H9 (cell line): ENCODE measurements around the gene LMBR1. TPM values are rescaled to one million over a fixed set of nuclear protein-coding genes. Genes with fewer than 3 reads are reported as not detected.

ENCODE experiments used
- DNase-seq: peaks from one replicate; pipeline ENCODE4 v3.0.0-alpha.2; 2017
- H2AFZ ChIP-seq: one replicate; pipeline ENCODE4 v1.6.1; 2013; ENCODE audit warnings: mild to moderate bottlenecking, low read length, control low read depth, moderate library complexity
- H2AK5ac ChIP-seq: 2 replicates; pipeline ENCODE4 v1.6.1; 2013; ENCODE audit warnings: low read length, control low read depth, mixed read lengths; ENCODE audit not compliant: insufficient read length
- H2BK120ac ChIP-seq: one replicate; pipeline ENCODE4 v1.6.1; 2013; ENCODE audit warnings: low read depth, mild to moderate bottlenecking, low read length, control low read depth, inconsistent platforms; ENCODE audit not compliant: poor library complexity, severe bottlenecking
- H2BK12ac ChIP-seq: 2 replicates; pipeline ENCODE4 v1.6.1; 2013; ENCODE audit warnings: low read length, control low read depth, mixed read lengths, low read depth; ENCODE audit not compliant: insufficient read length
- H2BK15ac ChIP-seq: 2 replicates; pipeline ENCODE4 v1.6.1; 2013; ENCODE audit warnings: low read depth, low read length, control low read depth
- H2BK20ac ChIP-seq: one replicate; pipeline ENCODE4 v1.6.1; 2013; ENCODE audit warnings: low read depth, mild to moderate bottlenecking, low read length, control low read depth, inconsistent platforms; ENCODE audit not compliant: poor library complexity, severe bottlenecking
- H2BK5ac ChIP-seq: 2 replicates; pipeline ENCODE4 v1.6.1; 2013; ENCODE audit warnings: low read length, control low read depth, mixed read lengths; ENCODE audit not compliant: insufficient read length
- H3K14ac ChIP-seq: 2 replicates; pipeline ENCODE4 v1.6.1; 2013; ENCODE audit warnings: low read length, control low read depth; ENCODE audit not compliant: insufficient read depth
- H3K18ac ChIP-seq: 2 replicates; pipeline ENCODE4 v1.6.1; 2013; ENCODE audit warnings: low read depth, mild to moderate bottlenecking, mixed read lengths, low read length, control low read depth; ENCODE audit not compliant: insufficient read length
- H3K23ac ChIP-seq: 2 replicates; pipeline ENCODE4 v1.6.1; 2013; ENCODE audit warnings: low read length, control low read depth, mixed read lengths, low read depth; ENCODE audit not compliant: insufficient read length
- H3K23me2 ChIP-seq: 2 replicates; pipeline ENCODE4 v1.6.1; 2013; ENCODE audit warnings: low read depth, mild to moderate bottlenecking, mixed read lengths, low read length, control low read depth; ENCODE audit not compliant: insufficient read length, poor library complexity, severe bottlenecking
- H3K27ac ChIP-seq: 2 replicates; pipeline ENCODE4 v1.5.1; 2013; ENCODE audit warnings: low read length, control low read depth, mixed read lengths, low read depth; ENCODE audit not compliant: insufficient read length
- H3K27me3 ChIP-seq: 2 replicates; pipeline ENCODE4 v1.6.1; 2013; ENCODE audit warnings: low read length, control low read depth, inconsistent platforms; ENCODE audit not compliant: insufficient read depth
- H3K4ac ChIP-seq: 2 replicates; pipeline ENCODE4 v1.6.1; 2013; ENCODE audit warnings: low read depth, mild to moderate bottlenecking, control low read depth, inconsistent platforms, low read length, moderate library complexity
- H3K4me1 ChIP-seq: 2 replicates; pipeline ENCODE4 v1.6.1; 2013; ENCODE audit warnings: low read length, control low read depth, inconsistent platforms; ENCODE audit not compliant: insufficient read depth
- H3K4me2 ChIP-seq: 2 replicates; pipeline ENCODE4 v1.6.1; 2013; ENCODE audit warnings: low read length, control low read depth, mixed read lengths; ENCODE audit not compliant: insufficient read length, insufficient read depth
- H3K56ac ChIP-seq: 2 replicates; pipeline ENCODE4 v1.6.1; 2013; ENCODE audit warnings: low read depth, mild to moderate bottlenecking, mixed read lengths, low read length, control low read depth; ENCODE audit not compliant: insufficient read length
- H3K79me1 ChIP-seq: 2 replicates; pipeline ENCODE4 v1.6.1; 2013; ENCODE audit warnings: low read depth, mild to moderate bottlenecking, moderate library complexity, low read length, control low read depth, inconsistent platforms; ENCODE audit not compliant: insufficient read depth, poor library complexity, severe bottlenecking
- H3K79me2 ChIP-seq: 2 replicates; pipeline ENCODE4 v1.6.1; 2013; ENCODE audit warnings: low read length, control low read depth, inconsistent platforms; ENCODE audit not compliant: insufficient read depth
- H3K9ac ChIP-seq: 2 replicates; pipeline ENCODE4 v1.6.1; 2013; ENCODE audit warnings: low read length, control low read depth, mixed read lengths; ENCODE audit not compliant: insufficient read length; ENCODE audit errors: extremely low read depth
- H3K9me3 ChIP-seq: one replicate; pipeline ENCODE4 v1.6.1; 2013; ENCODE audit warnings: low read depth, low read length, inconsistent platforms; ENCODE audit not compliant: control insufficient read depth
- H3T11ph ChIP-seq: one replicate; pipeline ENCODE4 v1.6.1; 2013; ENCODE audit warnings: mild to moderate bottlenecking, low read length, control low read depth, inconsistent platforms
- H4K20me1 ChIP-seq: one replicate; pipeline ENCODE4 v1.6.1; 2013; ENCODE audit not compliant: control insufficient read depth, insufficient read length, insufficient read depth
- H4K5ac ChIP-seq: 2 replicates; pipeline ENCODE4 v1.6.1; 2013; ENCODE audit warnings: low read depth, mild to moderate bottlenecking, mixed read lengths, low read length, control low read depth; ENCODE audit not compliant: insufficient read length
- H4K8ac ChIP-seq: replicated peaks from 2 replicates; pipeline ENCODE4 v1.6.1; 2013; ENCODE audit warnings: low read length, control low read depth, mixed read lengths, low read depth; ENCODE audit not compliant: insufficient read length
- H4K91ac ChIP-seq: 2 replicates; pipeline ENCODE4 v1.6.1; 2013; ENCODE audit warnings: low read depth, mild to moderate bottlenecking, moderate library complexity, mixed read lengths, low read length, control low read depth; ENCODE audit not compliant: insufficient read length
- H3K27ac Mint-ChIP-seq, 3 experiments: 2 replicates in 2 of 3; 3 replicates in 1 of 3; pipeline ENCODE4 v1.8.0; 2020 to 2021; ENCODE audit warnings: mixed read lengths in 3 of 3, mild to moderate bottlenecking in 1 of 3, moderate library complexity in 1 of 3
- H3K27me3 Mint-ChIP-seq: 2 replicates; pipeline ENCODE4 v1.8.0; 2021; ENCODE audit warnings: low read depth, mild to moderate bottlenecking, moderate library complexity, mixed read lengths
- H3K36me3 Mint-ChIP-seq, 3 experiments: 2 replicates in 2 of 3; 3 replicates in 1 of 3; pipeline ENCODE4 v1.8.0; 2020 to 2021; ENCODE audit warnings: low read depth in 3 of 3, mixed read lengths in 3 of 3; ENCODE audit not compliant: insufficient read depth in 1 of 3
- H3K4me1 Mint-ChIP-seq, 2 experiments: 2 replicates each; pipeline ENCODE4 v1.8.0; 2020; ENCODE audit warnings: mixed read lengths in 2 of 2
- H3K4me3 Mint-ChIP-seq, 2 experiments: 2 replicates in 1 of 2; 3 replicates in 1 of 2; pipeline ENCODE4 v1.8.0; 2020 to 2021; ENCODE audit warnings: mild to moderate bottlenecking in 2 of 2, mixed read lengths in 2 of 2, moderate library complexity in 1 of 2
- H3K9me3 Mint-ChIP-seq, 2 experiments: 2 replicates in 1 of 2; 3 replicates in 1 of 2; pipeline ENCODE4 v1.8.0; 2020; ENCODE audit warnings: mild to moderate bottlenecking in 2 of 2, mixed read lengths in 2 of 2, moderate library complexity in 1 of 2
- WGBS: extraction: QIAGEN DNeasy Blood & Tissue Kit; methylation state at CpG from one replicate; pipeline ENCODE4 v1.1.7; 2013; ENCODE audit warnings: missing lambda C conversion rate, low lambda C conversion rate, mixed read lengths; ENCODE audit not compliant: insufficient read length; ENCODE audit errors: extremely low coverage; 5-methylcytosine and 5-hydroxymethylcytosine counted together
- total RNA-seq: library from RNA; stranded (reverse); gene quantifications from 2 replicates; pipeline ENCODE4 v1.2.1, GENCODE V29; 2021
- TF ChIP-seq, protein P1 (sequence below): fragments of 200-600 bp; sonication (generic); conservative IDR thresholded peaks from 3 replicates; pipeline ENCODE4 v1.8.0; 2021; ENCODE audit warnings: antibody characterized with exemption, mild to moderate bottlenecking

LMBR1 gene
- total RNA-seq, 1 experiment from 2014 or later: 62.3 TPM

DNA sequence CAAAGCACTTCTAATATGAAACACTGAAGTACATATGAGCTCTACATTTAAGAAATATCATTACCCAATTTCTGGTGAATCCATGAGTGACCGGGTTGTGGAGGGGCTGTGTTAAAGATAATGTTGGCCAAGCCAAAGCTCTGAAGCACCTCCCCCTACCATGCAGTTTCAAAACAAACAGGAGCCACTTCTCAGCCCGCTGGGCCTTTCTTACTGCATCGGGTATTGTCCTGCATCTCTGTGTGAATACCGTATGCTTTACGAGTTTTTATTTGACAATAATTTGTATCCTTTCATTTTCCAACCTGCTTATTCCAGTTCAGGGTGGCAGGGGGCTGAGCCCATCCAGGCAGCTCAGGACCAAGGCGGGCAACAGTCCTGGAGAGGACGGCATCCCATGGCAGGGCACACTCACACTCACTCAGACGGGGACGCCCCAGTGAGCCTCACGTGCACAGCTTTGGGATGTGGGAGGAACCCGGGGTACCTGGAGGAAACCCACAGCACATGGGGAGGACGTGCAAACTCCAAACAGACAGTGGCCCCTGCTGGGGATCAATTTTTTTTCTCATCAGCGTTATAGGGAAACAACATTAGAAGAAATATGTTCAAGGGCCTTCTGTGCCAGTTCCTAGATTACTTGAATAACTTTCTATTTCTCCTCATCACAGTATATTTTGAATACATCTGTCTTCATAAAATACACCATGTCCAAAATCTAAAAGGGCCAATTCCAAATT, 250.5 kb downstream of the LMBR1 start:
- no peak overlapping the region for H3K23ac ChIP-seq
- no peak overlapping the region for H2AK5ac ChIP-seq
- no peak for DNase-seq
- H4K20me1 ChIP-seq: no peaks in the 10 kb centered on the region
- H3K4ac ChIP-seq: no peak overlapping the region
- Mint-ChIP-seq H3K27me3 (peaks cover 21% of the 10 kb centered on the region), H3K36me3 (peaks cover 6 to 13% (median 8%) of the 10 kb centered on the region in 3 experiments; a peak in 5 of 7 replicates), H3K4me1 (peaks cover 16 to 30% of the 10 kb centered on the region in 2 experiments), H3K9me3 (peaks cover 7 to 8% of the 10 kb centered on the region in 2 experiments; a peak in 4 of 5 replicates), H3K4me3 (no peak overlapping the region), H3K27ac (no peak overlapping the region)
- no peak overlapping the region for H2BK20ac ChIP-seq
- no peaks in the 10 kb centered on the region for H3K27me3 ChIP-seq
- H3K9me3 ChIP-seq: no peaks in the 10 kb centered on the region
- WGBS: no CpG with 5 or more reads among the region's 13 CpGs
- no peak overlapping the region for H4K91ac ChIP-seq
- no peaks in the 10 kb centered on the region for H3K79me1 ChIP-seq
- H3K14ac ChIP-seq: no peak overlapping the region
- H3K27ac ChIP-seq: no peak overlapping the region
- H2AFZ ChIP-seq: no peak overlapping the region
- no peaks in the 10 kb centered on the region for H3K79me2 ChIP-seq
- H2BK5ac ChIP-seq: no peak overlapping the region
- H3K23me2 ChIP-seq: peaks cover 15% of the 10 kb centered on the region
- H3K4me1 ChIP-seq: no peaks in the 10 kb centered on the region
- no peak overlapping the region for H2BK15ac ChIP-seq
- H3K4me2 ChIP-seq: no peak overlapping the region
- no peak overlapping the region for H4K5ac ChIP-seq
- no peak overlapping the region for H3K18ac ChIP-seq
- TF ChIP-seq, protein P1, sequence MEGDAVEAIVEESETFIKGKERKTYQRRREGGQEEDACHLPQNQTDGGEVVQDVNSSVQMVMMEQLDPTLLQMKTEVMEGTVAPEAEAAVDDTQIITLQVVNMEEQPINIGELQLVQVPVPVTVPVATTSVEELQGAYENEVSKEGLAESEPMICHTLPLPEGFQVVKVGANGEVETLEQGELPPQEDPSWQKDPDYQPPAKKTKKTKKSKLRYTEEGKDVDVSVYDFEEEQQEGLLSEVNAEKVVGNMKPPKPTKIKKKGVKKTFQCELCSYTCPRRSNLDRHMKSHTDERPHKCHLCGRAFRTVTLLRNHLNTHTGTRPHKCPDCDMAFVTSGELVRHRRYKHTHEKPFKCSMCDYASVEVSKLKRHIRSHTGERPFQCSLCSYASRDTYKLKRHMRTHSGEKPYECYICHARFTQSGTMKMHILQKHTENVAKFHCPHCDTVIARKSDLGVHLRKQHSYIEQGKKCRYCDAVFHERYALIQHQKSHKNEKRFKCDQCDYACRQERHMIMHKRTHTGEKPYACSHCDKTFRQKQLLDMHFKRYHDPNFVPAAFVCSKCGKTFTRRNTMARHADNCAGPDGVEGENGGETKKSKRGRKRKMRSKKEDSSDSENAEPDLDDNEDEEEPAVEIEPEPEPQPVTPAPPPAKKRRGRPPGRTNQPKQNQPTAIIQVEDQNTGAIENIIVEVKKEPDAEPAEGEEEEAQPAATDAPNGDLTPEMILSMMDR: no peak
- H3T11ph ChIP-seq: no peak overlapping the region
- H3K9ac ChIP-seq: no peak overlapping the region
- no peak overlapping the region for H4K8ac ChIP-seq
- H2BK120ac ChIP-seq: no peak overlapping the region
- H2BK12ac ChIP-seq: no peak overlapping the region
- no peak overlapping the region for H3K56ac ChIP-seq
